Ureter (tissue), 1 donor: ENCODE results near the gene DERA. TPM values are rescaled to one million over a fixed set of nuclear protein-coding genes. Genes with fewer than 3 reads are reported as not detected.
"Not testable (repeated sequence)": the region's sequence is repeated elsewhere in the genome, so short reads cannot be mapped to it uniquely, and the experiment has no call there.

Experiments
- DNase-seq: peaks from one replicate; pipeline ENCODE4 v3.0.0-alpha.2; 2020; ENCODE audit warnings: low spot score
- total RNA-seq: library from RNA; stranded (reverse); gene quantifications from one replicate; pipeline ENCODE4 v1.2.4, GENCODE V29; 2023
- donor health status: DM: yes; HTN: yes; CAD: no.

DERA gene
- total RNA-seq, 1 donor from 2014 or later: 23.1 TPM

- DNase-seq: no peak
These were observed 97.3 kb downstream of the DERA start for GRCh38 chr12:16008421-16008824.

GRCh38 chr12:16012117-16012516 is 101.0 kb downstream of the DERA start:
- no peak for DNase-seq

- not testable (repeated sequence) for DNase-seq
These were observed 102.6 kb downstream of the DERA start for GRCh38 chr12:16013722-16014121.

GRCh38 chr12:16014394-16014793 is 103.3 kb downstream of the DERA start:
- DNase-seq: not testable (repeated sequence)

- DNase-seq: no peak
These were observed 105.6 kb downstream of the DERA start for GRCh38 chr12:16016748-16017147.

- no peak for DNase-seq
These were observed 107.2 kb downstream of the DERA start for GRCh38 chr12:16018306-16018705.

- DNase-seq: no peak
These were observed 108.0 kb downstream of the DERA start for GRCh38 chr12:16019136-16019535.

GRCh38 chr12:16020031-16020430 is 108.9 kb downstream of the DERA start:
- no peak for DNase-seq

GRCh38 chr12:16021026-16021425 is 109.9 kb downstream of the DERA start:
- DNase-seq: no peak

- no peak for DNase-seq
These were observed 110.5 kb downstream of the DERA start for GRCh38 chr12:16021676-16022075.

GRCh38 chr12:16027002-16027401 is 115.9 kb downstream of the DERA start:
- DNase-seq: no peak

- no peak for DNase-seq
These were observed 119.6 kb downstream of the DERA start for GRCh38 chr12:16030744-16031143.

DNA sequence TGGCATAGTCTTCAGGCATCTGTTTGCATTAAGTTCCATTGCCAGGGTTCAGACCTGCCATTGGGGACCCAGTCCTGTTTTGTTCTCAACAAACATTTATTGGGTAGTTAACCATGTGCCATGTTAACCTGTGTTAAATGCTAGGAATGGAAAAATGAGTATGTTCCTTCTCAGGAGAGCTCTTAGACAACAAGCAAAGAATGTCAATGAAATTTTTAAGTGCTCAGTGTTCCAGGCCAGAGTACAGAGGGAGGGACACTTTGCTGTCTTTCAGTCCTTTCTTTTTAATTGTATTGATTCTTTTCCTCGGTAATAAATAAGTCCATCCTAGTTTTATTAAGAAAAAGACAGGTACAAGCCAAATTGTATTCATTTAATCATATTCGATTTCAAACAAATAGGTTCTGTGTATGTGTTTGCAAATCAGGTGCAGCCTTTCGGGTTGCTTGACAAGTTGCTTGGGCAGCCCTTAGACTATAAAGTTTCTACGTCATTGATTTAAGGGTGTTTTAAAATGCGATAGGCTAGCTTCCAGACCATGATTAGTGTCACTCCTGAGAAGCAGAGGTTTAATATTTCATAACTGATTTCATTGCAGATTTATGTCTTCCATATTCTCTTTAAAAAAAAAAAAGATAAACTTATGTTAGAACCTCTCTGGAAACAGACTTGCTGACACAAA is 123.1 kb downstream of the DERA start:
- no peak for DNase-seq

DNA sequence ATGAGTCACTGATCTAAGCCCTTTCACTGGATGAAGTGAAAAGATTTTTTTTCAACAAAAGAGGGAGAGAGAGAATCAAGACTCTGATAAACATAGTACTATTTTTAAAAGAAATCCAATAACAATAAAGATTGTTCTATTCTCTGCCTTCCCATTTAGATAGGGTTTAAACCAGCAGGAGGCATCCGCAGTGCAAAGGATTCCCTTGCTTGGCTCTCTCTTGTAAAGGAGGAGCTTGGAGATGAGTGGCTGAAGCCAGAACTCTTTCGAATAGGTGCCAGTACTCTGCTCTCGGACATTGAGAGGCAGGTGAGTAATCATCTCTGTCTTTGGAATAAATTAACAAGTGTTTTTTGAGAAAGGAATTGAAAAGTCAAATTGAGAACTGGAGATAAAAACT is 124.9 kb downstream of the DERA start:
- DNase-seq: no peak

- DNase-seq: no peak
These were observed 126.4 kb downstream of the DERA start for GRCh38 chr12:16037533-16037932.

GRCh38 chr12:16043480-16043879 is 132.3 kb downstream of the DERA start:
- no peak for DNase-seq

DNA sequence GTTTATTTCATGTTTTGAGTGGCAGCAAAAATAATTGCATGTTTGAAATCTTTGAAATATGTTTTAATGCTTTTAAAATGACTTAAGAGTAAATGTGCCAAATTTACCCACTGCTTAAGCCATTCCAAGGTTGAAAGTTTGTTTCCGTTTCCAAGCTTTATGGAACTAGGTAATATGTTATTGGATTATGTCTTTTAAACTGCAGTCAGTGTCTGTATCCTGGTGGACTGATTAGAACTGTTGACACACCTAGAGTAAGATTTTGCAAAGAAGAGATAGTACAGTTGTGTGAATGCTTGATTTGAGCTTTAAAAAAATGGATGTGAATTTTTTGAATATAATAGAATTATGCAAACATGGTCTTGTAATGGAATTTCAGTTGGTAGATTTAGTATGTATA is 135.1 kb downstream of the DERA start:
- no peak for DNase-seq

DNA sequence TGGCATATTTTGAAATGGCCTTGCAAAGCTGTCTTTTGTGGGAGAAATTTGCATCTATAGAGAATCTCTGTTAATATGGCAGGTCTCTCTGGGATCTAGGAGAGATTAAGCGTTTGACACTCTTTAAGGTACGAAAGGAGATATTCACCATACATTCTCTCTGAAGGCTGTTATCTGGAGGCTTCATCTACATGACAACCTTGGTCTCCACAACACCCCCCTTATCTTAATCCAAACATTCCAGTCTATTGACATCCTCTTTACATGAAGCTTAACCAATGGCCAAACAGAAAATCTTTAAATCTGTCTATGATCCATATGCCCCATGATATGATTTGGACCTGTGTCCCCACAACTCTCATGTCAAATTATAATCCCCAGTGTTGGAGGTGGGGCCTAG is 137.4 kb downstream of the DERA start:
- no peak for DNase-seq

- no peak for DNase-seq
These were observed 145.8 kb downstream of the DERA start for GRCh38 chr12:16056910-16057309.

DNA sequence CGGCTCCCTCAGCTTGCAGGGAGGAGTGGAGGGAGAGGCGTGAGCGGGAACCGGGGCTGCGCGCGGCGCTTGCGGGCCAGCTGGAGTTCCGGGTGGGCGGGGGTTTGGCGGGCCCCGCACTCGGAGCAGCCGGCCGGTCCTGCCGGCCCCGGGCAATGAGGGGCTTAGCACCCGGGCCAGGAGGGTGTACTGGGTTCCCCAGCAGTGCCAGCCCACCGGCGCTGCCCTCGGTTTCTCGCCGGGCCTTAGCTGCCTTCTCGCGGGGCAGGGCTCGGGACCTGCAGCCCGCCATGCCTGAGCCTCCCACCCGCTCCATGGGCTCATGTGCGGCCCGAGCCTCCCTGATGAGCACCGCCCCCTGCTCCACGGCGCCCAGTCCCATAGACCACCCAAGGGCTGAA is 146.2 kb downstream of the DERA start:
- not testable (repeated sequence) for DNase-seq

GRCh38 chr12:16062611-16063010 is 151.5 kb downstream of the DERA start:
- DNase-seq: no peak

GRCh38 chr12:16063726-16064125 is 152.6 kb downstream of the DERA start:
- no peak for DNase-seq

- no peak for DNase-seq
These were observed 159.0 kb downstream of the DERA start for GRCh38 chr12:16070113-16070512.

DNA sequence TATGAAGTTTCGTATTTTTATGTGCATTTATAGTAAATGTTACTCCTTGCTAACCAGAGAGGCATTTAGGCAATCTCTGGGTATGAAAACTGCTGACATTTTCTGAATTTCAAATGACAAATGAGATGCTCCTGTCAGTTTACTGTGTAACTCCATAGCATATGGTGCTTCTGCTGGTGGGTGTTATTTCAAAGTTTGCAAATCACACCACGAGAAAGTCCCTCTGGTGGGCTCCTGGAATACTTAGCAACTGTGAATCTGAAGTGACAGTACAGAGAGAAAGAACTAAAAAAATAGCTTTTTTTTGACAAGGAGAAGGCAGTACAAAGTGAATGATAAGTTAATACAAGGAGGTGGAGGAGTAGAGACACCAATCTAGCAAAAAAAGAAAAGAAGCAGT is 161.5 kb downstream of the DERA start:
- DNase-seq: no peak
